Right atrium auricular region (tissue), 2 donors: Measurements from ENCODE around the gene VCPKMT. TPM values are rescaled to one million over a fixed set of nuclear protein-coding genes. Genes with fewer than 3 reads are reported as not detected.

ENCODE experiments used
- DNase-seq: peaks from one replicate; pipeline ENCODE4 v3.0.0-alpha.2; 2019; ENCODE audit warnings: low spot score
- H3K27ac ChIP-seq, 2 donors: fragments of 200-600 bp; sonication (generic); 1 replicate in 1 of 2; 2 replicates in 1 of 2; pipeline ENCODE4 v1.5.1; 2016 to 2019
- H3K27me3 ChIP-seq, 2 donors: fragments of 200-600 bp; sonication (generic); one replicate each; pipeline versions ENCODE4 v1.5.1 to v1.6.0; 2017 to 2019
- H3K36me3 ChIP-seq: fragments of 200-600 bp; sonication (generic); one replicate; pipeline ENCODE4 v1.5.1; 2016
- H3K4me1 ChIP-seq, 2 donors: fragments of 200-600 bp; sonication (generic); one replicate each; pipeline versions ENCODE4 v1.5.1 to v1.6.0; 2017 to 2019
- H3K4me3 ChIP-seq, 2 donors: fragments of 200-600 bp; sonication (generic); 1 replicate in 1 of 2; 2 replicates in 1 of 2; pipeline ENCODE4 v1.5.1; 2017 to 2019; ENCODE audit warnings: mild to moderate bottlenecking in 1 of 2, moderate library complexity in 1 of 2
- H3K9me3 ChIP-seq, 2 donors: fragments of 200-600 bp; sonication (generic); one replicate each; pipeline ENCODE4 v1.5.1; 2019
- total RNA-seq, 2 donors: library from RNA; depleted of rRNA; stranded (reverse); fragments of >200 nt; gene quantifications; one replicate each; pipeline ENCODE4 v1.1.0, GENCODE V29; 2016
- TF ChIP-seq, protein P1 (sequence below), 2 donors: fragments of 200-600 bp; sonication (generic); IDR thresholded peaks; one replicate each; pipeline ENCODE4 v1.5.1; 2019; ENCODE audit warnings: antibody characterized with exemption in 2 of 2

Gene VCPKMT
- total RNA-seq, 2 donors from 2014 or later = 1.5 to 2.4 TPM

DNA sequence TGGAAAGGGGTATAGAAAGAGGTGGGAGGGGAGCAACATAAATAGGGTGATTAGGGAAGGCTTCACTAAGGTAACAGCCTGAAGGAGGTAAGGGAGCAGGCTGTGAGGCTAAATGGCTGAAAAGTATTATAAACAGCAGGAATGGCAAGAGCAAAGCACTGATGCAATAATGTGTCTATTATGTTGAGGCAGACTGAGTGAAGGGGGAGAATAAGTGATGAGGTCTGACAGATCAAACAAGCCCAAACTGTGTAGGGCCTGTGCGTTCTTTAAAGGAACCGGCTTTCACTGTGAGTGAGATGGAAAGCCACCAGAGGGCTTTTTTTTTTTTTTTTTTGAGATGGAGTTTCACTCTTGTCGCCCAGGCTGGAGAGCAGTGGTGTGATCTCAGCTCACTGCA is 6.7 kb upstream of the VCPKMT start:
- Histone ChIP-seq H3K36me3 (peaks cover 23% of the 10 kb centered on the region), H3K9me3 (no peaks in the 10 kb centered on the region), H3K4me1 (no peaks in the 10 kb centered on the region), H3K4me3 (no peak overlapping the region), H3K27ac (no peak overlapping the region), H3K27me3 (no peaks in the 10 kb centered on the region)
- TF ChIP-seq, protein P1, sequence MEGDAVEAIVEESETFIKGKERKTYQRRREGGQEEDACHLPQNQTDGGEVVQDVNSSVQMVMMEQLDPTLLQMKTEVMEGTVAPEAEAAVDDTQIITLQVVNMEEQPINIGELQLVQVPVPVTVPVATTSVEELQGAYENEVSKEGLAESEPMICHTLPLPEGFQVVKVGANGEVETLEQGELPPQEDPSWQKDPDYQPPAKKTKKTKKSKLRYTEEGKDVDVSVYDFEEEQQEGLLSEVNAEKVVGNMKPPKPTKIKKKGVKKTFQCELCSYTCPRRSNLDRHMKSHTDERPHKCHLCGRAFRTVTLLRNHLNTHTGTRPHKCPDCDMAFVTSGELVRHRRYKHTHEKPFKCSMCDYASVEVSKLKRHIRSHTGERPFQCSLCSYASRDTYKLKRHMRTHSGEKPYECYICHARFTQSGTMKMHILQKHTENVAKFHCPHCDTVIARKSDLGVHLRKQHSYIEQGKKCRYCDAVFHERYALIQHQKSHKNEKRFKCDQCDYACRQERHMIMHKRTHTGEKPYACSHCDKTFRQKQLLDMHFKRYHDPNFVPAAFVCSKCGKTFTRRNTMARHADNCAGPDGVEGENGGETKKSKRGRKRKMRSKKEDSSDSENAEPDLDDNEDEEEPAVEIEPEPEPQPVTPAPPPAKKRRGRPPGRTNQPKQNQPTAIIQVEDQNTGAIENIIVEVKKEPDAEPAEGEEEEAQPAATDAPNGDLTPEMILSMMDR (IDR thresholded peaks at IDR 0.05) = no peak
- DNase-seq = no peak

DNA sequence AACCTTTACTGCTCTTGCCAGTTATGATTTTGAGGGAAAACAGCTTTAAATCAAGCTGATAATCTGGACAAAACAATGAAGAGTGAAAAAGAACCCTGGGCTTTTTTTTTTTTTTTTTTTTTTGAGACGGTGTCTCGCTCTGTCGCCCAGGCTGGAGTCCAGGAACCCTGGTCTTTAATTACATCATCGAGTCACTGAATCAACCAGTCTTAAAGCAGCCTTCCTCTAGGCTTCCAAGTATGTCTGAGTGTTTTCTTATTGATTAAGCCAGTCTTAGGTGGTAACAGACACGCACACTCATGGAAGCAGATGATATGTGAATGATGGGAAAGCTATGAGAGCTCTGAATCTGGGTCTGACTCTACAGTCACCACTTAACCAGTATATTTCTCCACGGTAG is 5.9 kb upstream of the VCPKMT start:
- DNase-seq = no peak
- TF ChIP-seq, protein P1 (IDR thresholded peaks at IDR 0.05) = no peak
- no peak overlapping the region for H3K4me3 ChIP-seq
- no peaks in the 10 kb centered on the region for H3K4me1 ChIP-seq
- peaks cover 19% of the 10 kb centered on the region for H3K36me3 ChIP-seq
- H3K9me3 ChIP-seq = no peaks in the 10 kb centered on the region
- H3K27me3 ChIP-seq = no peaks in the 10 kb centered on the region
- no peak overlapping the region for H3K27ac ChIP-seq

DNA sequence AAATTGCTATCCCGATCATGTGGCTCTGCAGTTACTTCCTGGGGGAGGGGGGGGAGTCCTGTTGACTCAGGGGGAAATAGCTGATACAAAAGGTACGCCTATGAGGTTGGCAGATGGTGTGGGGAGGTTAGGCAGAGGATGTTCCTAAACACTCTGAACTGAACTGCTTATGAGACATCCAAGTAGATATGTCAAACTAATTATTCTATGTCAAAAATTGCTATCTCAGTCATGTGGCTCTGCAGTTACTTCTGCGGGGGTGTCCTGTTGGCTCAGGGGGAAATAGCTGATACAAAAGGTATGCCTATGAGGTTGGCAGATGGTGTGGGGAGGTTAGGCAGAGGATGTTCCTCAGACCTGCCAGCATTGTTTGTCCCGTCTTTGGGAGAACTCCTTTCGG is 5.1 kb upstream of the VCPKMT start:
- H3K27me3 ChIP-seq = no peaks in the 10 kb centered on the region
- TF ChIP-seq, protein P1 (IDR thresholded peaks at IDR 0.05) = no peak

DNA sequence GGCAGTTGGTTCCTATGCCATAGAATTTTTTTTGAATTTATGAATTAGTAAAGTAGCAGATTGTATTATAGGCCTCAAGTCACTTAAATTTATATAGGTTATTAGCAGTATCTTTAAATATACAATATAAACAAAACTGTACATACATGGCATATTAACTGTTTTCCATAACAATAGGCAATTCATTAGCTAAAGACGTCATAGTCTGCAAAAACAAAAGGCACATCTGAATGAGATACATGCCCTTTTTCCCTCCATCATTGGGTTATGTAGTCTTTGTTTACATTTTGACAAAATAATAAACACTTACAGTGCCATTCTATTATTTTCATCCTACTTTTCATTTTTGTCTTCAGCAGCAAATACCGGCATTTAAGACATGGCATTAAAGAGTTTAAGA is 1.1 kb upstream of the VCPKMT start:
- peak overlapping the region; percentile 84 to 85 for H3K27ac ChIP-seq
- peaks cover 30% of the 10 kb centered on the region for H3K36me3 ChIP-seq

More for the DNA sequence above, 5.1 kb upstream of the VCPKMT start:
- Histone ChIP-seq H3K4me1 (peaks cover 0 to 6% of the 10 kb centered on the region in 2 donors), H3K4me3 (no peak overlapping the region), H3K36me3 (peaks cover 17% of the 10 kb centered on the region), H3K9me3 (no peaks in the 10 kb centered on the region), H3K27ac (no peak overlapping the region)
- no peak for DNase-seq

DNA sequence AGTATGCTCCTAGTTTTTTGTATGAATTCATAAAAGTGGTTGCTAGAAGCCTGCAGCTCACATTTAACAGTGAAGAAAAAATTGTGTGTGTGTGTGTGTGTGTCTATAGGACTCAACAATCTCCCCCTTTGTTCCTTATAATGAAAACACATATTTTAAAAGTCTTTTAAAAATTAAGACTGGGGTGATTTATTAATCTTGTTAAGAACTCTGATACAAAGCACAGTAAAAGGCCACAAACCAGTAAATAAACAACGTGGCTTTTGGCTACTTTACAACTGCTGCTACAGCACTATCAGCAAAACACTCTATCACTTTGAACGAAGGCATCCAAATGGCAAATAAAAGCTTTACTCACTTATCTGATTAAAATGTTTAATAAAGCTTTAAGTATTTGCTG is 594 bp upstream of the VCPKMT start:
- peak overlapping the region; percentile 68 to 89 for H3K4me3 ChIP-seq
- no peaks in the 10 kb centered on the region for H3K9me3 ChIP-seq
- peaks cover 32% of the 10 kb centered on the region for H3K36me3 ChIP-seq
- no peaks in the 10 kb centered on the region for H3K27me3 ChIP-seq
- TF ChIP-seq, protein P1 (IDR thresholded peaks at IDR 0.05) = no peak
- peaks cover 0 to 17% of the 10 kb centered on the region in 2 donors for H3K4me1 ChIP-seq
- H3K27ac ChIP-seq = peak overlapping the region; percentile 84 to 85
- no peak for DNase-seq

More for the DNA sequence above, 1.1 kb upstream of the VCPKMT start:
- TF ChIP-seq, protein P1 (IDR thresholded peaks at IDR 0.05) = no peak
- no peak for DNase-seq
- peaks cover 0 to 17% of the 10 kb centered on the region in 2 donors for H3K4me1 ChIP-seq
- no peak overlapping the region for H3K4me3 ChIP-seq
- no peaks in the 10 kb centered on the region for H3K9me3 ChIP-seq
- H3K27me3 ChIP-seq = no peaks in the 10 kb centered on the region

DNA sequence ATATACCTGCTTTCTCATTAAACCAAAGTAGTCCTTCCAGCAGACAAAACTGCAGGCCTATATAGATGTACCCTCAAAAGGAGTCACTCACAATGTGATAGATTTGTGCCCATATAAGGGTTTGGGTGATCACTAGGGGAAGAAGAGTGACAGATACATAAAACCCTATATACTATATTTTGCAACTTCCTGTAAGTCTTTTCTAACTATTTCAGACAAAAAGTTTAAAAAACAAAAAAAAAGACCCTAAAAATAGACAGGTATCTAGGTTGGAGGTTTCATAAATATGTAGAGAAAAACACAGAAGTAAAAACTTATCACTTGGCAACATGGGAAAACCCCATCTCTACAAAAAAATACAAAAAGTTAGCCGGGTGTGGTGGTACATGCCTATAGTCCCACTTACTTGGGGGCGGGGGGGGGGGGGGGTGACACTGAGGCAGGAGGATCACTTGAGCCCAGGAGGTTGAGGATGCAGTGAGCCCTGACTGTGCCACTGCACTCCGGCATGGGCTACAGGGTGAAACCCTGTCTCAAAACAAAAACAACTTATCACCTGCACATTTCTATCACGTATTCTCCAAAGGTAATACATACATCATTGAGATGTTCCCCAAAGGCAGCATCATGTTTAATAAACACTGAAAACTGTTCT is 2.9 kb downstream of the VCPKMT start:
- H3K27ac ChIP-seq = no peak overlapping the region
- H3K4me1 ChIP-seq = peaks cover 0 to 17% of the 10 kb centered on the region in 2 donors
- H3K27me3 ChIP-seq = no peaks in the 10 kb centered on the region
- peaks cover 52% of the 10 kb centered on the region for H3K36me3 ChIP-seq
- no peak overlapping the region for H3K4me3 ChIP-seq
- TF ChIP-seq, protein P1 (IDR thresholded peaks at IDR 0.05) = no peak
- DNase-seq = no peak
- no peaks in the 10 kb centered on the region for H3K9me3 ChIP-seq
